ENCODE measurements around the gene TM9SF4. TPM values are rescaled to one million over a fixed set of nuclear protein-coding genes. Genes with fewer than 3 reads are reported as not detected.

TM9SF4 gene
- polyA plus RNA-seq, 1 experiment, result 101 TPM

Other genes starting within 250 kb of the TM9SF4 start
- gene DUSP15, start 239.2 kb upstream of the TM9SF4 start, polyA plus RNA-seq (2011; rRNA removed), result 0.09 TPM in 1 of 2 replicates, not detected in the other
- gene TTLL9, start 239.1 kb upstream of the TM9SF4 start, polyA plus RNA-seq (2011; rRNA removed), result 0.11 and 0.18 TPM in 2 replicates
- 13.9 and 16.5 TPM in 2 replicates for gene PDRG1, start 157.7 kb upstream of the TM9SF4 start, polyA plus RNA-seq (2011; rRNA removed)
- gene XKR7, start 141.6 kb upstream of the TM9SF4 start, polyA plus RNA-seq (2011; rRNA removed), result 0.01 TPM in 1 of 2 replicates, not detected in the other
- gene CCM2L, start 99.3 kb upstream of the TM9SF4 start, polyA plus RNA-seq (2011; rRNA removed), result not detected in 2 replicates
- gene HCK, start 57.5 kb upstream of the TM9SF4 start, polyA plus RNA-seq (2011; rRNA removed), result 0.05 TPM in 1 of 2 replicates, not detected in the other
- 3.1 and 3.5 TPM in 2 replicates for gene PLAGL2, start 98.0 kb downstream of the TM9SF4 start, polyA plus RNA-seq (2011; rRNA removed)
- gene POFUT1, start 98.2 kb downstream of the TM9SF4 start, polyA plus RNA-seq (2011; rRNA removed), result 45.1 and 56.7 TPM in 2 replicates
- 20.9 and 25.2 TPM in 2 replicates for gene KIF3B, start 167.9 kb downstream of the TM9SF4 start, polyA plus RNA-seq (2011; rRNA removed)
- 31.6 and 40.8 TPM in 2 replicates for gene ASXL1, start 248.6 kb downstream of the TM9SF4 start, polyA plus RNA-seq (2011; rRNA removed)

All from BJ (cell line).